ENCODE data around the gene USH1C. TPM values are rescaled to one million over a fixed set of nuclear protein-coding genes. Genes with fewer than 3 reads are reported as not detected.

USH1C gene
- total RNA-seq, 1 experiment from 2014 or later: 1.0 TPM

DNA sequence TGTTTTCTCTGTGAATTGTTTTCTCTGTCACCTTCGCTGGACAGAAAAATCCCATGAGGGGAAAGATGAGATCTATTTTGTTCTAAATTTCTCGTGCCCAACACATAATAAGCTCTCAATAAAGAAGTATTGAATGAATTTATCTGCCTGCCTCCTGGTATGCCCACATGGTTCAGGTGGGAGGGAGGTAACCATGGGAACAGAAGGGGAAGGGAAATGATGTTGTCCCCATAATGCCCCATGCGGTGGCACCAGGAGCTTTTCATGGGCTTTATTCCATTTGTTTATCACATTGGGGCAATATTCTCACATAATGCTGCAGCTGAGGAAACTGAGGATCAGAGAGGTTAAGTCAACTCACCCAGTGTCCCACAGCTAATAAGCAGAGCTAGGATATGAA is 8.7 kb downstream of the USH1C start:
- no peaks in the 10 kb centered on the region for H3K27me3 ChIP-seq (ENCODE audit: insufficient read depth, low read length)
- no CpG with 5 or more reads among the region's 3 CpGs for WGBS (ENCODE audit: extremely low coverage, insufficient read length, low lambda C conversion rate)

More for the DNA sequence above, 8.7 kb downstream of the USH1C start:
- H3K4ac ChIP-seq (ENCODE audit: low read depth, low read length): no peak overlapping the region
- no peak overlapping the region for H4K8ac ChIP-seq (replicated peaks; ENCODE audit: insufficient read length, low read depth, low read length)
- no peak overlapping the region for H4K5ac ChIP-seq (ENCODE audit: insufficient read length, low read depth, low read length)
- H3K4me2 ChIP-seq (ENCODE audit: insufficient read depth, insufficient read length, low read length): no peak overlapping the region
- H3K23me2 ChIP-seq (ENCODE audit: insufficient read length, low read depth, low read length, poor library complexity, severe bottlenecking): no peaks in the 10 kb centered on the region
- Mint-ChIP-seq H3K4me1 (peaks cover 10 to 28% of the 10 kb centered on the region in 2 experiments), H3K4me3 (no peak overlapping the region), H3K36me3 (ENCODE audit: insufficient read depth in 1 of 3, low read depth in 3 of 3) (no peaks in the 10 kb centered on the region), H3K9me3 (no peaks in the 10 kb centered on the region), H3K27ac (no peak overlapping the region; a peak in 1 of 7 replicates), H3K27me3 (ENCODE audit: low read depth) (peaks cover 11% of the 10 kb centered on the region)
- no peak overlapping the region for H3T11ph ChIP-seq (ENCODE audit: low read length)
- no peak overlapping the region for H3K14ac ChIP-seq (ENCODE audit: insufficient read depth, low read length)
- no peak overlapping the region for H3K9ac ChIP-seq (ENCODE audit: extremely low read depth, insufficient read length, low read length)
- no peak overlapping the region for H2BK120ac ChIP-seq (ENCODE audit: low read depth, low read length, poor library complexity, severe bottlenecking)
- no peak overlapping the region for H3K56ac ChIP-seq (ENCODE audit: insufficient read length, low read depth, low read length)
- H4K20me1 ChIP-seq (ENCODE audit: control insufficient read depth, insufficient read depth, insufficient read length): no peaks in the 10 kb centered on the region
- no peak overlapping the region for H3K18ac ChIP-seq (ENCODE audit: insufficient read length, low read depth, low read length)
- TF ChIP-seq CTCF (conservative IDR thresholded peaks at IDR 0.05): no peak
- H3K9me3 ChIP-seq (ENCODE audit: control insufficient read depth, low read depth, low read length): no peaks in the 10 kb centered on the region
- no peak overlapping the region for H2BK12ac ChIP-seq (ENCODE audit: insufficient read length, low read depth, low read length)
- H3K23ac ChIP-seq (ENCODE audit: insufficient read length, low read depth, low read length): no peak overlapping the region
- H3K4me1 ChIP-seq (ENCODE audit: insufficient read depth, low read length): no peaks in the 10 kb centered on the region
- H2AFZ ChIP-seq (ENCODE audit: low read length): no peak overlapping the region
- H2AK5ac ChIP-seq (ENCODE audit: insufficient read length, low read length): no peak overlapping the region
- H2BK15ac ChIP-seq (ENCODE audit: low read depth, low read length): no peak overlapping the region
- DNase-seq: no peak
- H3K27ac ChIP-seq (ENCODE audit: insufficient read length, low read depth, low read length): no peak overlapping the region
- no peaks in the 10 kb centered on the region for H3K79me2 ChIP-seq (ENCODE audit: insufficient read depth, low read length)
- no peak overlapping the region for H4K91ac ChIP-seq (ENCODE audit: insufficient read length, low read depth, low read length)
- no peak overlapping the region for H2BK5ac ChIP-seq (ENCODE audit: insufficient read length, low read length)
- no peak overlapping the region for H2BK20ac ChIP-seq (ENCODE audit: low read depth, low read length, poor library complexity, severe bottlenecking)
- H3K79me1 ChIP-seq (ENCODE audit: insufficient read depth, low read depth, low read length, poor library complexity, severe bottlenecking): no peaks in the 10 kb centered on the region
